Endometrial microvascular endothelial cells (primary cell): Measurements from ENCODE around the gene GRK1. TPM values are rescaled to one million over a fixed set of nuclear protein-coding genes. Genes with fewer than 3 reads are reported as not detected.

Source experiments
- in situ Hi-C: cut with HindIII; loops from 2 replicates; pipeline ENCODE4 v1.10.0; 2017; ENCODE audit warnings: low sequenced_read_pairs, low pct_unique_long_range_greater_than_20kb; ENCODE audit errors: inconsistent ontology term
- total RNA-seq: library from RNA; depleted of rRNA; stranded (reverse); fragments of >200 nt; gene quantifications from one replicate; pipeline ENCODE4 v1.2.3, GENCODE V29; 2015; ENCODE audit errors: inconsistent ontology term

GRK1 gene
- total RNA-seq, 1 donor from 2014 or later = not detected

DNA sequence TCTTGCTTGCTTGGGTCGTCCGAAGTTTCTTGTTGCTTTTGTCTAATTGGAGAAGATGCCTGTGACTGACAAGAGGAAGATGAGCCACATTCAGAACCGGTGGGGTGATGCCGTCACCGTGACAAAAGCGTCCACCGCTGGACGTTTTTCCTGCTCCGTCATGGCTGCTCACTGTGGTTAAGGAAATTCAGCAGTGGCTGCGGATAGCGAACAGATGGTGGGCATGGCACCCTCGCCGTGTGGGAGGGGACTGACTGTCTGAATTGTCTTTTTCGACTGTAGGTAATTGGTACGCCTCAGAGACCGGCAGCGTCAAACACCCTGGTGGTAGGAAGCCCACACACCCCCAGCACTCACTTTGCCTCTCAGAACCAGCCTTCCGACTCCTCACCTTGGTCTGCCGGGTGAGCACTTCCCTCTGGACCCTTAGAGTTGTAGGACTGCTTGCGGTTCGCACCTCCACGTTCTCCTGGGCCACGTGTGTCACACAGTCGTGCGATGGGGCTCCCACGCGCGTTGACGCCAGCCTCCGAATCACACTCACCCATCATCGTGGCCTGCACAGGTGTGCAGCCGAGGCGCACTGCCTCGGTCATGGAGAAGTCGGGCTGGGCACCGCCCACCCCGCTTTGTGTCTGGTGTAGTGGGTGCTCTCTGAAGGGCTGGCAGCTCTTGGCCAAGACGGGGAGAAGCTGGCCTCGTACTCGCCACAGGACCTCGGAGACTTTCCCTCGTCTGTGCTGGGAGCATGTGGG lies 35.5 kb upstream of the GRK1 start:
- in situ Hi-C loops = no loop called here

DNA sequence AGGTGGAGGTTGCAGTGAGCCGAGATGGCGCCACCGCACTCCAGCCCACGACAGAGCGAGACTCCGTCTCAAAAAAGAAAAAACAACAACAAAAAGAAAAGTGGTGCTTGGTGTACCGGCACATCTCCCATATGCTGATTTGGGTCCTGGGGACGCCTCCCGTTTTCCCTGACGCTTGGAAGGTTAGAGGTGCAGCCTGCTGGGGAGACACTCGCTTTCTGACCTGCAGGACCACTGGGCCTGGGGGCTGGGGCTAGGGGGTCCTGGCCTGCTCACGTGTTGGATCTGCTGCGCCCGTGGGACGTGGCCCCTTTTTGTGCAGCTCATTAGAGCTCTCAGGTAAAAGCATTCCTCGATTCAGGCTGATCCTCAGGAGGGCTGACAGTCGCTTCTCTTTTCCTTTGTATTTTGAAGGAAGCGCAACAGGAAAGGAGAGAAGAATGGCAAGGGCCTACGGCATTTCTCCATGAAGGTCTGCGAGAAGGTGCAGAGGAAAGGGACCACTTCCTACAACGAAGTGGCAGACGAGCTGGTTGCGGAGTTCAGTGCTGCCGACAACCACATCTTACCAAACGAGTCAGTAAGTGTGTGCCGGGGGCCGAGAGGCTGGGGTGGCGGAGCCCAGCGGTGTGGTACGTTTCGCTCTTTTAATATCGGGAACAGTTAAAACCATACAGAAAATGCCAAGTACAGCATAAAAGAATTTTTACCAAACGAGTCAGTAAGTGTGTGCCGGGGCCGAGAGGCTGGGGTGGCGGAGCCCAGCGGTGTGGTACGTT lies 34.1 kb upstream of the GRK1 start:
- in situ Hi-C loops = no loop called here

DNA sequence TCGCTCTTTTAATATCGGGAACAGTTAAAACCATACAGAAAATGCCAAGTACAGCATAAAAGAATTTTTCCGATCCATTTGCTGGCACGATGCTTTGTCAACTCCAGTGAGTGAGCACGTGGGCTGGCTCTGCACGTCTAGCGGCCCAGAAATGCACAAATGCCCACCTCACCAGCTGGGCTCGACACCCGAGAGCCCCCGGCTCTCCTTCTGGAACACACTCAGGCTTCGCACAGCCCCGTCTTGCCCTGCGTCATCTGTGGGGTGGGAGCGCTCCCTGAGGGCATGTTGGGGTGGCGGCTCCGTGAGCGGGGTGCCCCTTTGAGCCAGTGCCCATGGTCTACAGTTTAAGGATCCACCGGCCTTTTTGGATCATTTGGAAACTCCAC lies 33.5 kb upstream of the GRK1 start:
- in situ Hi-C loops = no loop called here

DNA sequence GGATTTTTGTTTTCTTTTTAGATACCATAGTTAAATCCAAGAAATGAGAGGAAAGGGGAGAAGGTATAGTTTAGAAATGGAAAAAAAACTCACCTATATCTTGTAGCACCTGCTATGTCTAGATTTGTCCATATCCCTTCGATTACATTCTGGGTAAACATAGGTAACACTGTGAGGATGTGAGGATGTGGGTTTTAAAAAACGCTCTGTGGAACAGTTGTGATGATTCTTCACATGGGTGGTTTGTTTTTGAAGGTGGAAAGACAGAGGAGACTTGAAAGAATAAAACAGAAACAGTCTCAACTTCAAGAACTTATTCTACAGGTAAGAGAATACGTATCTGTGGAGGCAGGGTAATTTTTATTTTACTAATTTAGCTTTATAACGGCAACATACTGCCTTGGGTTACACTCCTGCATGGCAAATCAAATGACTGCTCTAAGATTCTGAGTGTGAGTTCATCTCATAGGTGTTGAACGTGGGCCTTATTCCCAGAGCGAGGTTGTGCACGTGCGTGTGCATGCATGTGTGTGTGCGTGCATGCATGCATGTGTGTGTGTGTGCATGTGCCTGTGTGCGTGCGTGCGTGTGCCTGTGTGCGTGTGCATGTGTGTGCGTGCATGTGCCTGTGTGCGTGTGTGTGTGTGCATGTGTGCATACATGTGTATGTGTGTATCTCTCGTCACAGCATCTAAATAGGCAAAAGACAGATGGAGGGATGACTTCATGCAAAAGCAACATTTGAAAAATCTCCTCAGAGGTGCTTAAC lies 32.6 kb upstream of the GRK1 start:
- in situ Hi-C loops = no loop called here

DNA sequence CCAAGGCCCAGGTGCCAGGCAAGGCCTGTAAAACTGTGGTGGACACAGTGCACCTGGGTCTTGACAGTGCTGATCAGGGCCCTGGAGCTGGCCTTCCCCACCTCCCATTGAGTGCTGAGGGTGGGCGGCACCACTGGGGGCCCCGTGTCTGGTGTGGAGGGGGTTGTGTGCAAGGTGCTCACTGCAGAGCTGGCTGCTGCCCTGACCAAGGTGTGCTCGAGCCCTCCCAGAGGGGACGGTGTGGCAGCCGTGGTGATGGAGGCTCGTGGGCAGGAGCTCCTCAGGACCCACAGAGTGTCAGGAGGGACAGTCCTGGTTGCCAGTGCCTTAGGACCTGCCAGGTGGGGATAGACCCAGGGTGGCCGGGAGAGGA lies 32.0 kb upstream of the GRK1 start:
- in situ Hi-C loops = no loop called here

DNA sequence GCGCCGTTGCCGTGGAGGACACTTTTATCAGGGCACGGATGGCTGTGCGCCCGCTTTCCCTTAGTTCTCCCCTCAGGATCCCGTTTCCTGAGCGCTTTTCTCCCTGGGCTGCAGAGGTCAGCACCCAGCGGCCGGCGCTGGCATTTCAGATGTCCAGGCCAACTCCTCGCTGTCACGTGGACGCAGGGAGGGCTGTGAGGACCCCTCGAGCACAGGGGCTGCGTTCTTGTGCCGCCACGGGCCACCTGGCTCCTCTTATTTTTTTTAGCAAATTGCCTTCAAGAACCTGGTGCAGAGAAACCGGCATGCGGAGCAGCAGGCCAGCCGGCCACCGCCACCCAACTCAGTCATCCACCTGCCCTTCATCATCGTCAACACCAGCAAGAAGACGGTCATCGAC lies 31.3 kb upstream of the GRK1 start:
- in situ Hi-C loops = no loop called here

DNA sequence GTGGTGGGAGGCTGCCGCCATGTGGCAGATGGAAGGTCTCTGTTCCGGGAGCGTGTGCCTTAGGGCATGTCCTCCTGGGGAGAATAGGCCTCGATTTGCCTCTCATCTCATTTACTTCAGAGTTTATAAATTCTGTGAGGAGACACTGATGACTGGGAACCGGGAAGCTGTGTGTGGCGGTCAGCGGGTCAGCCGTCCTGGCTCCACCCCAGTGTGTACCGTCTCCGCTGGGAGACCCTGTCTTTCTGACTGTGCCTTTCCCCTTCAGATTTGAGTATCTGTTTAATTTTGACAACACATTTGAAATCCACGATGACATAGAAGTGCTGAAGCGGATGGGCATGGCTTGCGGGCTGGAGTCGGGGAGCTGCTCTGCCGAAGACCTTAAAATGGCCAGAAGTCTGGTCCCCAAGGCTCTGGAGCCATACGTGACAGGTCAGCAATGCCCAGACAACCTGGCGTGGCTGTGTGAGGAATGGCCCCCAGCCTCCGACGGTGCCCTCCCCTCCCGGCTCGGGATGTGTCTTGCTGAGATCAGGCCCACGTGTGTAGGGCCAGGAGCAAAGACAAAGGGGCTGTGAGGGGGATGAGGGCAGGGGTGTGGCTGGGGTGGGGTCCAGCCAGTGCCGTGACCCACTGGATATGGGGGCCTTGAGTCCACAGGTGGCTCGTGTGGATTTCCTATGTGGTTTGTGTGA lies 30.6 kb upstream of the GRK1 start:
- in situ Hi-C loops = no loop called here

DNA sequence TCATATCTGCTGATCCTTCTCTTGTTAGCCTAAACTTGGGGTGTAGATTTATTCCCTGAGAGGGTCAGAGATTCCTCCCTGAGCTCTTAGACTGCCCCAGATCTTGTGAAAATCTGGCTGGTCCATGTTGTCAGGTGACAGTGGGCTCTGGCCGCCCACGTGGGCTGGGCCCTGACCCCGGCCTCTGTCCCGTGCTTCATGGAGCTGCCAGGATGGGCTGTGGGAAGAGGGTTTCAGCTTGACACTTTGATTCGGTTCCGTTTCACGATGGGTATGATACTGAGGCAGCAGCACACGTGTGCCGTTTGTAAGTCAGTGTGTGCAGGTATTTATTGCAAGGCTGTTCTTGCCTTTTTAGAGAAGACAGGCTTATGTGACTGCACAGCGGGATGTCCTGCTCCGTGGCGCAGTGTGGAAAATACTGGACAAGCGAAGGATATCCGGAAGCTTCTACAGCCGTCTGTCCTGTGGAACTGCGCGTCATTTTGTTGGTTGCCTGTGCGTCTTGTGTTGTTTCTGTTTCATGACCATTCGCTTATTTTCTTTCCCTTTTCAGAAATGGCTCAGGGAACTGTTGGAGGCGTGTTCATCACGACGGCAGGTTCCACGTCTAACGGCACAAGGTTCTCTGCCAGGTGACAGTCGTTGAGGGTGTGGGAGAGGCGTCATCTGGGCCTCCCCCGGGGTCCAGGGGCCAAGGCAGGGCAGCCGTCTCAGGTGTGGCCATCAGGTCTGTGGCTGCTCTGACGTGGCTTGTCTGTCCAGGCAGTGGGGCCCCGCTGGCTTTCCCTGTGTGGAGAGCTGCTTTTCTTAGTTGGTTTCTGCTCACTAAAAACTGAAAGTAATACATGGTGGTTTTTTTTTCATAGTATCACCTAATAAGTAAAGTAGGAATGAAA lies 29.5 kb upstream of the GRK1 start:
- in situ Hi-C loops = no loop called here

DNA sequence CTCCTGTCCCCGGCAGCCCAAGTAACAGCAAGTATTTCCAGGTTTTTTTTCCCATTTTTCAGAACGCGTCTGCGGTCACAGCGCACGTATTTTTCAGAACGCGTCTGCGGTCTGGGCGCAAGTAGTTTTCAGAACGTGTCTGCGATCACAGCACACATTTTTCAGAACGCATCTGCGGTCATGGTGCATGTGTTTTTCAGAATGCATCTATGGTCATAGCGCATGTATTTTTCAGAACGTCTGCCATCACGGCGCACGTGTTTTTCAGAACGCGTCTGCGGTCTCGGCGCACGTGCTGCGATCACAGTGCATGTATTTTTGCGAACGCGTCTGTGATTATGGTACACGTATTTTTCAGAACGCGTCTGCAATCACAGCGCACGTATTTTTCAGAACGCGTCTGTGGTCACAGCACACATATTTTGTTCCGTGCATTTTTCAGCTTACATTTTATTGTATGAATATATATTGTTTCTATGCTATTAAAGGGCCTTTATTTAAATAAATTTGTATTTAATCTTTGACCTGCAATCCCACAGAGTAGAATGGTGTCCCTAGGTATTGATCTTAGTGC lies 28.8 kb upstream of the GRK1 start:
- in situ Hi-C loops = no loop called here

DNA sequence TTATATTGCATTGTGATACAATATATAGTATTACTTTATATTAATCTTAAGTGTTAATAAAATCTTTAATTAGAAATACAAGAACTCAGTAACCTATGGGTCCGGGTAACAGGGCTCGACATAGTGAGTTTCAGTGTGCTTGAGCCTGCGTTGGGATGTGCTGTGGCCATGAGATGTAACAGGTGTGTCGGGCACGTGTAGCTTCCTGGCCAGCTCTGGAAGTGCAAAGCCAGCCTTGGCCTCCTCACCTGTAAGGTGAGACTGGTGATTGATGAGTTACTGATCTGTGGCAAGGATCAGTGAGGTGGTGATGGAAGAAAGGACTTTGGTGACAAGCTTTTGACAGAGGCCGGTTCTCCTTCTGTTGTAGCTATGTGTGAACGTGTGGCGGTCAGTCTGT lies 28.2 kb upstream of the GRK1 start:
- in situ Hi-C loops = no loop called here

DNA sequence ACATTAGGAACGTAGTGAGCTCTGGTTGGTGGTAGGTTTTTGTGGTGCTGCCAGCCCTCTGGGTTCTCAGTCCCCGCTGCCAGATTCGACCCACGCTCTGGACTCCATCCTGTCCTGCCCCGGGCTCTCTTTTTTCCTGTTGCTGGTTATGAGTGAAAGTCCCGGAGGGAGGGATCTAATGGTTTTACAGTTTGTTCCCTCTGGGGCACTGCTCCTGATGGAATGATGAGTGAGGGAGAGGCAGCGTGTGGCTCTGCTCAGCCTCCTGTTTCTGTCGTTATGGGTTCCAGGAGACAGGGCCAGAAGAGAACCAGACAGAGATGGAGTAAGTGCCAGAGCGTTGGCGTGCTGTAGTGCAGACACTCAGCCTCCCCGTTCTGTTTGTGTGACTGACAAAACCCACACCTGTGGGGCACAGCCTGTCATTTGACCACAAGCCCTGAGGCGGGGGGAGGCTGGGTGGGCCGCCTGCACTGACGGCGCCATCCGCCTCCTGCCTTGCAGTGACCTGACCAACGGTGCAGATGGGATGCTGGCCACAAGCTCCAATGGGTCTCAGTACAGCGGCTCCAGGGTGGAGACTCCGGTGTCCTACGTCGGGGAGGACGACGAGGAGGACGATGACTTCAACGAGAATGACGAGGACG lies 27.3 kb upstream of the GRK1 start:
- in situ Hi-C loops = no loop called here

DNA sequence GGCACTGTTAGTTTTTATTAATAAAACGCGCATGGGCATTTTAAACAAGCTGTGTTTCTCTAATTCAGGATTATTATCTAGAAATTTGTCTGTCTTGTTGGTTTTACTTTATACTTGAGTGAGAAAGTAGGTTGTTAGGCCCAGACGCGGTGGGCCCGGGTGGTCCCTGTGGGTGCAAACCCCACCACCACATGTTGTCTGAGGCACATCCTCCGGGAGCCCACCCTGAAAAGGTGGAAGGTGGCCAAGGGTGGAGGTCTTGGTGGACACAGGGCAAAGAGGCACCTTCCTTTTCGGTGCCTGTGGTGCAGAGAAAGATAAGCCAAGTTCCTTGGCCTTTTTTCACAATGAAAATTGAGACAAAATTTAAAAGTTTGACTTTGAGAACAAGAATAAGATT lies 25.6 kb upstream of the GRK1 start:
- in situ Hi-C loops = no loop called here

DNA sequence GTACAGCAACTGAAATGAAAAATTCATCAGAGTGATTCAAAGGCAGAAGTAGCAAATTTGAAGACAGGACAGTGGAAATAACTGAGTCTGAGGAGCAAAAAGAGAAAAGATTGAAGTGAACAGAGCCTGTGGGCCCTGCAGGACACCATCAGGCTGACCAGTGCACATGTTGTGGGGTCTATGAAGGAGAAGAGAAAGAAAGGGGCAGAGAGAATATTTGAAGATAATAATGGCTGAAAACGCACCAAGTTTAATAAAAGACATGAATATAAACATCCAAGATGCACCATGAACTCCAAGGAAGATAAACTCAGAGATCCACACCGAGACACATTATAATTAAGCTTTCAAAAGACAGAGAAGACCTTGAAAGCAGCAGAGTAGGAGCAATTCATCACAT lies 24.5 kb upstream of the GRK1 start:
- in situ Hi-C loops = no loop called here

DNA sequence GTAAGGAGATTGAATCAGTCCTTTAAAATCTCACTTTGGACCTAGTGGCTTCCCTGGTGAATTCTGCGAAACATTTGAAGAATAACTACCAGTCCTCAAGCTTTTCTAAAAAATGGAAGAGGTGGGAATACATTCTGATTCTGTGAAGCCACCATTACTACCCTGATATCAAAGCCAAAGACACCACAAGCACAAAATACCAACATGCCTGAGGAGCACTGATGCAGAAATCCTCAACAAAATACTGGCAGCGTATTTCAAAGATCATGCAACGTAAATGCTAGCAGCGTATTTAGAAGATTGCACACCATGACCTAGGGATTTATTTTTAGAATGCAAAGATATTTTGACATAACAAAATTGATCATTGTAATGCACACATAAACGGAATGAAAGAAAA lies 23.4 kb upstream of the GRK1 start:
- in situ Hi-C loops = no loop called here

DNA sequence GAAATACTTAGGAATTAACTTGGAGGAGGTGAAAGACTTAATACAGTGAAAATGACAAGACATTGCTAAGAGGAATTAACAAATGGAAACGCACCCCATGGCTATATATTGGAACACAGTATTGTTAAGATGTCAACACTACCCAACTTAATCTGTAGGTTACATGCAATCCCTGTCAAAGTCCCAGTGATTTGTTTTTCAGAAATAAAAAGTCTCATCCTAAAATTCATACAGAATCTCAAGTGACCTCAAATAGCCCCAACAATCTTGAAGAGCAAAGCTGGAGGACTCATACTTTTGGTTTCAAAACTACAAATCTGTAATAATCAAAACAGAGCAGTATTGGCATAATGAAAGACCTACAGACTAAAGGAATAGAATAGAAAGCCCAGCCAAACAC lies 22.2 kb upstream of the GRK1 start:
- in situ Hi-C loops = no loop called here

DNA sequence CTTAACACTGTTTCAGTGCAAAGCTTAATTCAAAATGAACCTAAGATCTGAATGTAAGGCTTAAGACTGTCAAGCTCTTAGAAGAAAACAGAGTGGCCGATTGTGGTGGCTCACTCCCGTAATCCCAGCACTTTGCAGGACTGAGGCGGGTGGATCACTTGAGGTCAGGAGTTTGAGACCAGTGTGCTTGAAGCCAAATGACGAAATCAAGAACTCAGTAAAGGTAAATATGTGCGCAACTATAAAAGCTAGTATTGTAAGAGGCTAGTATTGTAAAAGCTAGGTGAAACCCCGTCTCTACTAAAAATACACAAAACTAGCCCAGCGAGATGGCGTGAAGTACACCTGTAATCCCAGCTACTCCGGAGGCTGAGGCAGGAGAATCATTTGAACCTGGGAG lies 21.7 kb upstream of the GRK1 start:
- in situ Hi-C loops = no loop called here

DNA sequence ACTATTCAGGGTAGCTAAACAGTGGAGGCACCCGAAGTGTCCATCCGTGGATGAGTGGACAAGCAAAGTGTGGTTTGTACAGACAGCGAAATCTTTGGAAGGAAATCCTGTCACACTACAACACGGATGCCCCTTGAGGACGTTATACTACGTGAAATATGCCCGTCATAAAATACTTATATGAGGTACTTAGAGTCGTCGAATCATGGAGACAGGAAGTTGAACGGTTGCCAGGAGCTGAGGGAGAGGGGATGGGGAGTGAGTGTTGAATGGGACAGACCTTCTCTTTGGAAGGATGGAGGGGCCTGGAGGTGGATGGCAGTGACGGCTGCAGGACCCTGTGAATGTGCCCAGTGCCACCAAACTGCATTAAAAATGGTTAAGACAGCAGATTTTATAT lies 20.6 kb upstream of the GRK1 start:
- in situ Hi-C loops = no loop called here

DNA sequence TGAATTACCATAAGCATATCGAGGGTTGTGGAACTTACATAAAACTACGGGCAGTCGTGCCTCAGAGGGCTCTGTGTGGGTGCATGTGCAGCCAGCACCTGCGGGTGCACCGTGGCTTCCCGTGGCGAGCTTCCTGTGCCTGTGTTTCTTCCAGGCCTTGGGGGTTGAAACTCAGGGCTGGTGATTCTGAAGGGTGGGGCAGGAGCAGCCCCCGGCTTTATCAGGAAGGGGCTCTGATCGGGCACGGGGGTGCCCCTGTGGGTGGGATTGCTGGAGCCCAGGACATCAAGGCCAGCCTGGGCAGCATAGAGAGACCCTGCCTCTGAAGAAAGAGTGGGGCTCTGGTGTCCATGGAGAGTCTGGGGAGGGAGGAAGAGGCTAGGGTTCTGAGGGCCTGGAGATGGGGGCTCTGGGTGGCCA lies 20.1 kb upstream of the GRK1 start:
- in situ Hi-C loops = no loop called here
